NCI-H128 (cell line): ENCODE data around the gene SMPD3.

Experiments used
- DNase-seq: peaks from one replicate; lab custom pipeline; 2025; ENCODE audit not compliant: unreplicated experiment; lab: John Stamatoyannopoulos, UW

SMPD3 gene

DNA sequence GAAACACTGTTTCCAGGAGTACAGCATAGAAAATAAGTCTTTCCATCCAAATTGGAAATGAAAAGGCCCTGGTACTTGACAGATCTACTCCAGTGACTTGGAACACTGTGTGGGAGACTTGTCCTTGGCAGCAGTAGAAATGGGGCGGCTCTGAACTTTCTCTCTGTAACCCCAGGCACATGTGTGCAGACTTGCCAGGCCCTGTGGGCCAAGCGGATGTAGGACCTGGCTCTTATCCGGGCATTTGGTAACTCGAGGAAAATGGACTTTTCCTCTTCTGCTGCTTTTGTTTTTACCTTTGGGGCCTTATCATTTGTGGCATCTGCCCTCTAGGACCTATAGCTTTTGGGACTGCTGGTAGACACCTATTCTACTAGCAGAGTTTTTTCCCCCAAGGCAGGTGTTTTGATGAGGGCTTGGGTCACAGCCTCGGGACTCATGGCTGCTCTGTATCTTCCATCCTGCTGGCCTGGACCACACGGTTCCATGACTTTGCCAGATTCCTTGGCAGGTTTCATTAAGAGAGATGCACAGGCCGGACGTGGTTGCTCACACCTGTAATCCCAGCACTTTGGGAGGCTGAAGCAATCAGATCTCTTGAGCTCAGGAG, 43.5 kb downstream of the SMPD3 start:
- no peak for DNase-seq

DNA sequence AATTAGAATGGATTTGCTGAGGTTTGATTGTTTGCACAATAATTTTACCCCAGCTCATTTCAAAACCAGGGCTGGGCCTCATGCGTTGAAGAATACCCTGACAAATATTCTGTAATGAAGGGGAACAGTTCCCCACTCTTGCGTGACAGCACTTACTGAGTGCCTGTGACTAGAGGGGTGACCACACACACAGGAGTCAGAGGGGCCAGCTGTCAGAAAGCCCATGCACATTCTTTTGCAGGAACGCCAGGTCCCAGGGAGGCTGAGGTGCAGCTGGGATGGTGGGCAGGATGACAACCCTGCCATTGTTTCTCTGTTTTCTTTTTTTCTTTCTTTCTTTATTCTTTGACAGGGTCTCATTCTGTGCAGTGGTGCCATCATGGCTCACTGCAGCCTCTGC, 44.6 kb downstream of the SMPD3 start:
- no peak for DNase-seq

DNA sequence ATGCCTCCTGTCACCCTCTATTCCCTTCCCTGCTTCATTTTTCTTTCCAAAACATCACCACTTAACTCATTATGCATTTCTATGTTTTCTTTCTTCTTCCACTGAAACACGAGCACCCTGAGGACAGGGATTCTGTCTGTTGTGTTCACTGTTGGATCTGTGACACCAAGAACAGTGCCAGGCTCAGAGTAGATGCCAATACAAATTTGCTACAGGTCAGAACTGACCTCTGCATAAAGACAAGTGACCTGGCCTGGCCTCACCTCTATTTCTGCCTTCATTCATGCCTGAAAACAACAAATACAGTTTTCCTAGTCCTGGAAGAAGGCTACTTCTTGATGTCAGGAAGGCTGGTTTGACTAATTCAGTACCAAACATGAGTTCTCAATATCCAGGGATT, 45.1 kb downstream of the SMPD3 start:
- no peak for DNase-seq

DNA sequence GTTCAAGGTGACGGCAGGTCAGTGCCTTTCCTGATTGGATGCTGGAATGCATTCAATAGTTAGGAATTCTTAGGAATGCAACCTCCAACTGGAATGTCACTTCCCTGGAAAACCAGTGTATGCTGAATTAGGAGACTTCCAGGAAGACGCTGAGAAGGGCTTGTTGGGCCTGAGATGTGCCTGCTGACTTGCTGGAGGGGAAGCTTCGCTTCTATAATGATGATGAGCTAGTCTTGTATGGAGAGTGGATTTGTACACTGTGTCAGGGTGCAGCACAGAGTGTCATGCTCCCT, 45.6 kb downstream of the SMPD3 start:
- DNase-seq = no peak

DNA sequence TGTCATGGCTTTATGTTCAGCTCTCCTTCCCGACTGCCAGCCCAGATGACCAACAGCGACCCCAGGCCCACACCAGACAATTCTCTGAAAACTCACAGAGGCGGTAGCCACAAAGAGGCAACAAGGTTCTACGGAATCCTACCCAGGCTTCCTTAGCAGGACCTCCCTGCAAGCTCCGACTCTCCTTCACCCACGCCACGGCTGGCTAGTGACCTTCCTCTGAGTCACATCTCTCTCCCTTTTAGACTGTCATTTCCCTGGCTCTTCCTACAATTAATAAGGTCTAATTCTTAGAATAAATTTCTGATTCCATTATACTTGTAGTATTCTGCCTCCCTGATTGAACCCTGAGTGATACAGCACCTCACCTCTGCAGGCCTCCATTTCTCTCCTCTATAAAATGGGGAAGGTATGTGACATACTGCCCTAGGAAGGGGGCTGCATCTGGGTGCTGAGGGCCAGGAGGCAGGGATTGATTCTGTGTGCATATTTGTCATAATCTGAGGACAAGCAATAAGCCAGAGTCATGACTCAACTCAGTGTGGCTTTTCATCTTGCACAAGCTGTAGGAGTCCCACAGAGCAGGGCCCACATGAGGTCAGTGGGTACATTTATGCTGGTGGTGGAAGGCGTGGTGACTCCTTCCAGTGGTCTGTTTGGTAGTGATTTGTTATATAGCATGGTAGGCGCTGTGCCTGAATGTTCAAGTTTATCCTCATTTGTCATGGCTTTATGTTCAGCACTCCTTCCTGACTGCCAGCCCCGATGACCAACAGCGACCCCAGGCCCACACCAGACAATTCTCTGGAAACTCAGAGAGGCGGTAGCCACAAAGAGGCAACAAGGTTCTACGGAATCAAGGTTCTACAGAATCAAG, 46.2 kb downstream of the SMPD3 start:
- DNase-seq = no peak

DNA sequence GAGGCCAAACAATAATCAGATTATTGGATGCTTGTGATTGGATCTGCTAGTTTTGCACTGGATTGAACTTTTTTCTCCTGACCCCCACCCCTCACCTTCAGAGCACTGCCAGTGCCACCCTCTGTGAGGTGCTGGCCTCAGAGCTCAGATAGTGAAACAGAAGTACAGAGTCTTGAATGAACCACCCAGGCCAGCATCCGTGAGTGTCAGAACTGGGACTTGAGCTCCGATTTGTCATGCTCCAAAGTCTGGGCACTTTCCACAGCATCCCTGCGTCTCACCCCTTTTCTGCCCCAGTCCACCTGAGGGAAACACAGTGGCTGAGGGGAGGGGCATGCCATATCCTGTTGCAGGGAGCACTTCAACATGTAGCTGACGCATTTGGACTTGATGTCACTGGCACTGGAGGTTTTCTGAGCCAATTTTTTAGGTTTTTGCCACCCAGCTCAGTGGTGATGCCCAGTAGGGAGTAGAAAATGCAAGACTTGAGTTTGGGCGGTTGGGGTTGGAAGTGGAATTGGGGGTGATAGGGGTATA, 47.3 kb downstream of the SMPD3 start:
- DNase-seq = no peak

DNA sequence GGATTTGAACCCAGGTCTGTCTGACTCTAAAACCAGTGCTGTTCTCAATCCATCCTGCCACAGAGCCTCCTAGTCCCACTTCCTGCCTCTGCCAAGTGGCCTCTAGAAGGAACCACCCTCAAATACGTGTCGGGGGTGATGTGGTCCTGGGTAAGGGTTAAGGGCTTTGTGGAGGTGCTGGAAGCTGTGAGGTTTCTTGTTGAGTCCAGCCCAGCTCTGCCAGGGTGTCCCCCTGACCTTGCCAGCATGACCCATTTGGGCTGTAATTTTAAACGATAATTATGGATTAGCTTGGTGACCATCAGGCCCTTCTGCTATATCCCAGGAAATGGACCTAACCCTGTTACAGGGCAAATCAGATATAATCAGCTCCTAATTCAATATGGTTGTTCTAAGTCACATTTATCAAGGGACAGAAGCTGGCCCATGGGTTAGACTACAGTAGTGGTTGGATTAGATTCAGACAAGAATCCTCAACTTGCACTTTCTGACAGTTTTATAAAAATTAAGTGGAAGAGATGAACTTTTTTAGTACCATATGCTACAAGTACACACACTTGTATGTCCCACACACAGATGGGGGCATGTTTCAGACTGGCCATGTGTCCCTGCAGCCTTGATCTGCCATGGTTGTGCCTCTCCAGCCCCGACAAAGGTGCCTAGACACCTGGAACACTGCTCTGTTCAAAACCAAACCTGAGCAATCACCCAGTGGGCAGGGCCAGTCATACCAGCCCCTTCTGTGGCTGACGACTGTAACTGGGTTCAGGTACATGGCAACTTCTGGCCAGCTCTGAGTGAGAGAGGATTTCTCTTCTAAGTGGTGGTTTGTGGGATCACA, 48.0 kb downstream of the SMPD3 start:
- DNase-seq = no peak

DNA sequence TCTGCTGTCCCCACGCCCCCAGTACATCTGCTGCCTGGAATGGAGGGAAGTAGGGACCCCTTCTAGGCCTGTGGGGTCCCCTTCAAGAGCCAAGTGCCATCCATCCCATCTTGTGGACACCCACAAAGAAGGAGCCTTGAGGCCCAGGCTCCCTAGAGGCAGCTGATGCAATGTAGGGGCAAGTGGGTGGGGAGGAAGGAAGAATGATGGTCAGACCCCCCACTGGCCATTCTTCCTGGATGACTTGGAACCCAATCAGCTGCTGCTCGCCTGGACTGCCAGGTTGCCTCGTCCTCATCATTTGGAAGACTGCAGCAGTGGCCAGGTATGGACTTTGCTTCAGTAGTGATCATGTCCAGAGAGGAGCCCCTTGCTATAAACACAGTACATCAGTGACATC, 48.9 kb downstream of the SMPD3 start:
- no peak for DNase-seq

DNA sequence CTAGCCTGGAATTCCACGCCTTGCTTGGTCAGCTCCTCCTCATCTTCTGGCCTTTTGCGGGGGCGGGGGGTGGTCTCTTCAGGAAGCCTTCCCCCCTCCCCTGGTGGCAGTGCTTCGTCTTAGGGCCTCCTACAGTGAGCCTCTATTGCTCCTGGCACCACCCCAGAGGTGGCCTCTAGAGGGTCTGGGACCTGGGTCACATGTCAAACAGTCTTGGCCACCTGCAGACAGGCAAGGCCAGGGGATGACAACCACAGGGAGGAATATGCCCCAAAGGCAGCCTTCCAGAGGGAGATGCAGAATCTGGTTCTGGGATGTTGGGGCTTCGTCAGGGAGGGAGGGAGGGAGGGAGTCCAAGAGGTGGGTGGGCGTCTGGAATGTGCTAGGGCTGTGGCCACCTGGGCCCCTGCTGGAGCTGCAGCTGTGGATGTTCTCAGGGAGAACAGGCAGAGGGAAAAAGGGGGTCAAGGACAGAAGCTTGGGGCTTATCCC, 50.6 kb downstream of the SMPD3 start:
- no peak for DNase-seq

DNA sequence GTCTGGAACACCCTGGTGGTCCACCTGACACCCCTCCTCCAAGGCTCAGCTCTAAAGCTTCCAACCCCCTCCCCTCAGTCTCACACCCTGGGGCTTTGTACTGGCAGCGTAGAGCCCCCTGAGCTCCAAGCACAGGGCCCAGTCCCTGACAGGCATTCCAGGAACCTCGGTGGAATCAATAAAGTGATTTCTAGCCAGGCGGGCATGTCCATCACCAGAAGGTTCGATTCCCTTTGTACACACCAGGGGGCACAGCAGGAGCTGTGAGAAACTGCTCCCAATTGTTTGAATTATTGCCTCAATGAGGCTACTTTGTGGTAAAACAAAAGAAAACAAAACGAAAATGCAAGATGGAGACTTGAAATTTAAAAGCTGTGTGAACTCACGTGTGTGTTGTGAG, 51.8 kb downstream of the SMPD3 start:
- DNase-seq = no peak

DNA sequence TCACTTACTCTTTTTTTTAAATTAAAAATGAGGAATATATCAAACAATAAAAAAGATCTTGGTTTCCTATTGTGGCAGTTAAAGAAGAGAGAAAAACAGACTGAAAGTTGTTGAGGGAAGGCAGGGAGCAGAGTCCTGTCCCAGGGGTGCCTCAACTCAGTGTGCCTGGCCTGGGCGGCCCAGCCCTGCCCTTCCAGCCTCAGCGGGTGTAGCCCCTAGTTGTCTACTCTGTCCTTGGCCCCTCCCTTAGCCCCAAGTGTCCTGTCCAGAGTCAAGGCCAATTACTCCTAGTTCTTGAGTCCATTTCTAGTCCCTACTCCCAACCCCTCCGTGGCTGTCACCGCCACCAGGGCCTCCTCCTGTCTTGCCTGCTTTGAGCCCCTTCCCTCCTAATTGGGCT, 52.5 kb downstream of the SMPD3 start:
- no peak for DNase-seq

DNA sequence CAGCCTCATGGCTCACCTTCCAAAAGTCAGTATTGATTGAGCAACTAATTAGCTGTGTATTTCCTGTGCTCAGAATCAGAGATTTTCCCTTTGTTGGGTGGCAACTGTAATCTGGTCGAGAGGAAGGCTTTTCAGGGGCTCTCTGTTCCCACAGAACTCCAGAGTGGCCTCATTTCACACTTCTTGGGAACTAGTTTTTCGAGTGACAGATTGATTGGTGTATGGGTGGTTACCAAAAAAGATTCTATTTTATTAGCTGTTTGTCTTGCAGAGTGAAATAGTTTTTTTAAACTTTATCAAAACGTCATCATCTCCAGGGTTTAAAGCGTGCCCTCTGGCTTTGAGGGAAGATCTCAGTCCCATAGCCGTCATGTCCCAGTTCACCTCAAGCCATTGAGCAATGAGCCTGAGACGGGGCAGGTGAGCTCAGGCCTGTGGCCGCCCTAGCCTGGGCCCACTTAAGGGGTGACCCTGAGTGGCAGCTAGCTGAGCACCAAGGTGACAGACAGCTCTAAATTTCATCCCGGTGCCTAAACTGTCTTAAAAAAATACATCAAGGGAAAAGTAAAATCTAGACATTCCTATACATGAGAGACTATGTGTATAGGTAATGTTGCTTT, 53.0 kb downstream of the SMPD3 start:
- no peak for DNase-seq

DNA sequence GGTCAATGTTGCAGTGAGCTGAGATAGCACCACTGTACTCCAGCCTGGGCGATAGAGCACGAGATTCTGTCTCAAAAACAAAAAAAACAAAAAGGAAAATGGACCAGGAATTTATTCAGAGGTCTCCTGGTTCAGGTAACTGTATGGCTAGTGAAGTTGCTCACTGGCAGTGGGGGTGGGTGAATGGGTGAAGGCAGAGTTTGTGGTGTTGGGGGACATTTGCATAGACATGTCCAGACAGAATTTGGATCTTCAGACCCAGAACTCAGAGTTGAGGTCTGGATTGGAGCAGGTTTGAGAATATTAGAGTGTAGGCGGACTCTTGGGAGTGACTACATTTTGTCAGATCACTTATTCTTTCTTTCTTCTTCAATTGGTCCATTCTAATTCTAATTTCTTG, 55.0 kb downstream of the SMPD3 start:
- no peak for DNase-seq

DNA sequence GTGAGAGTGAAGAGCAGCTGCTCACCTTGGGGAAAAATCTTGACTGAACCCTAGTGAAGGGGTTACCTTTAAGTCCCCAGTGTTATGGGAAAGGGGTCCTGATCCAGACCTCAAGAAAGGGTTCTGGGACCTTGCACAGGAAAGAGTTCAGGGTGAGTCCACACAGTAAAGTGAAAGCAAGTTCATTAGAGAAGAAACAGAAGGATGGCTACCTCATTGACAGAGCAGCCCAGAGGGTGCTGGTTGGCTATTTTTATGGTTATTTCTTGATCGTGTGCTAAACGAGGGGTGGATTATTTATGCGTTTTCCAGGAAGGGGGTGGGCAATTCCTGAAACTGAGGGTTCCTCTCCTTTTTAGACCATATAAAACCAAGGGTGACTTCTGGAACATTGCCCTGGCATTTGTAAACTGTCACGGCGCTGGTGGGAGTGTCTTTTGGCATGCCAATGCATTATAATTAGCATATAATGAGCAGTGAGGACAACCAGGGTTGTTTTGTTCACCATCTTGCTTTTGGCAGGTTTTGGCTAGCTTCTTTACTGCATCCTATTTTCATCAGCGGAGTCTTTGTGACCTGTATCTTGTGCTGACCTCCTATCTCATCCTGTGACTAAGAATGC, 58.4 kb downstream of the SMPD3 start:
- DNase-seq = no peak

DNA sequence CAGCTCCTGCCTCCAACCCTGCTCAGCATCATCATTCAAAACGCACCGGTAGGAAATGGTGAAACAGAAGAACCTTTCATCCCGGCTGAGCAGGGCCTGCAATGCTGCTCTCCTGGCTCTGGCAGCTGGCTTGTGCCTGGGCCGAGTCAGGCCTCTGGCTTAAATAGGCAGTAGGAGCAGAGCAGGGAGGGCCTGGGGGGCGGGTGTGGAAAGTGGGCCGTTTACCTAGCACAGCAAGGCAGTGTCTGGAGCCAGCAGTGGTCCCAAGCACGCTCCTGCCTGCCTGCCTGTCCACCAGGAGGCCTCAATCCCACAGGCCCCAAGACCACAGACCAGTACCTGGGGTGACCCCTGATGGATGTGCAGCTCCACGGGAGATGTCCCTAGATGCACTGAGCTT, 59.3 kb downstream of the SMPD3 start:
- DNase-seq = no peak

DNA sequence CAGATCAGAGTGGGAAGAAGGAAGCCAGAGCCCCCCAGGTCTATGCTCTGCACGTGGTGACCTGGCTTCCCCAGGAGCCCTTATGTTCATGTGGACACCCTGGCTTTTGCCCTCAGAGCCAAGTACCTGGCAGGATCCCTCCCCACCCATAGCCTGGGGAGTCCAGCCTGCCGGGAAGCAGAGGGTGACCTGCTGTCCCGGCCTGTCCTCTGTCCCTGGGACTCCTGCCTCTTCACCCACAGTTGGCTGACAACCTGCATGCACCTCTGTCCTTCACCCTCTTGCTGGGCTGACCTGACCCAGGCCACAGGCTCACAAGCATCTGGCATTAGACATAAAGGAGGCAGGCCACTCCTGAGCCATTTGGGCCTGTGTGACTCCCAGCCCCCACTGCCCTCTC, 60.2 kb downstream of the SMPD3 start:
- no peak for DNase-seq

DNA sequence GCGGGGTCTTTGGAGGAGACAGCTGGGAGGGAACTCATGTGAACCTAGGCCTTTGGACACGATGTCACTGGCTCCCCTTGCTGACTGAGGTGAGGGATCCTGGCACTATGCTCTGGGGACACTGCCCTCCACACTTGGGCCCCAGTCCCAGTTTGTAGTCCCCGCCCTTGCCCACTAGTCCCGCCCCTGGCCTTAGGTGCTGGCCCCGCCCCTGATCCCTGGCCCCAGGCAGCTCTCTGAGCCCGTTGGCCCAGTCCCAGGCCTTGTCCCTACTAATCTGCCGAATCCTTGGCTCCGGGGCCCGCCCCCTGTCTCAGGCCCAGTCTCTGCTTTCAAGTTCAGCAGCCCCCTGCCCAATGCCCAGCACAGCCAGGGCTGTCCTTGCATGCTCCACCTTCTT, 61.0 kb downstream of the SMPD3 start:
- no peak for DNase-seq

DNA sequence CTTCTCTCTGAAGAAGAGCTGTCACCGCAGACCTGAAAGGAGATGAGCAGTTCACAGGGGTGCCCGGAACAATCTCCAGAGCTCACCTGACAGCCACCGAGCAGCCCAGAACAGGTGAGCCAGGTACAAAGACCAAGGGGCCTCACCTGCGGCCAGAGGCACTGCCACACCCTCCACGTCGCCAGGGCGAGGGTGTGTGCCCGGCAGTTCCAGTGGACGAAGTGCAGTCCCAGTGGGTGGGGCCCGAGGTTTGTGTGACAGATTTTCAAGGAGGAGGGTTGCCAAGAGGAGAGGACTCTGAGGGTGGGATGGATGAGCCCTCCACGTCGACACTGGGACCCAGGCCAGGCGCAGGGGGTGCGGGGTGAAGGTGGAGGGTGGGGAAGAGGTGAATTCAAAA, 61.7 kb downstream of the SMPD3 start:
- DNase-seq = no peak

DNA sequence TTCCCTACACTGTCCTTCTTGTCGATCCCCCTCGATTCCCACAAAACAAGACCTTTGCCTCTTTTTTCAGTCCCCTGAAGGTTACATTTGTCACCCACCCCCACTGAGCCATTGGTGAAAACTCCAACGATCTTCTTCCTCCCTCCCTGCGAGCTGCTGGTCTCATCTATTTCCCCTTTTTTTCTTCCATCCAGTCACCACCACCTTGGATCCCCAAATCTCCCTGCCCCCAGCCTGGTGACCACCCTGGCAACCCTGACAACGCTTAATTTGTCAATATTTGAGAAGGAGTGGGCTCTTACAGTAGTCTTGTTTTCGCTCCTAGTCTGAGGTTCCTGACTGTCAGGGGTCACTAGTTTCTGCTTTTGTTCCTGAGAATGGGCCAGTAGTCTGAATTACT, 62.9 kb downstream of the SMPD3 start:
- no peak for DNase-seq

DNA sequence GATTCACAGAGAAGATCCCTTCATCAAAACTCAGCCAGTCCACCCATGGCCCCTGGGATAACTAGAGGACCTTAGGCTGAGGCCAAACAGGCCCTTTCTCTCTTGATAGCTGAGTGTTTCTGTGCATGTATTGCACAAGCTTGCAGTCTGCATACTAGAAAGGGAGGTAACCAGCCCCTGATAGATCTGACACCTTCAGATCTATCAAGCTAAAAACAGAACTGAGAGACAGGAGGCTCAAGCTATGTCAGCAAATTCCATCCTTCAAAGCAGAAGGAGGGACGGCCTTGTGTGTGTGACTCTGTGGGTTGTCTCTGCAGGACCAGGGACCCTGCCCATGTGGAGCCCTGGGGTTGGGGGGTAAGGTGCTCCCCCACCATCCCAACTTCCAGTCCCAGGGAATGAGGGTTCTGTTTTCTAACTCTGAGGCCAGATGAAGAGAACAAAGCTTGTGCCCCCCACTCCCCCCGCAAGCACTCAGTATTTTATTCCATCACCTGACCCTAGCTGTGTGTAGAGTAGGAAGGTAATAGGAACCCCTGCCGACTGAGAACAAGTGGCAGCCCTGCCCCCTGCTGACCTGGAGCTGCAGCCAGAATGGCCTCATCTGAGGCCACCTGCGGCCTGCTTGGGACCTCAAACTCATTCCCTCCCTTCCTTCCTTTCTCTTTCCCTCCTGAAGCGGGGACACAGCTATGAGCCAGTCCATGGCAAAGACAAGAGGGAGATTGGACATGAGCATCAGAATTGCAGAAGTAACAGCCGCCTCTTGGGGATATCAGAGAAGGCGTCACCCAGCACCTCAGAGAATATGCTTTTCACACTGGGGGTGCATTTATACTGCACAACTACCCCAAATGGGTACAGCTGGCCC, 63.8 kb downstream of the SMPD3 start:
- no peak for DNase-seq
